HG03108 (cell line): ENCODE data around the gene ZDHHC21.

Experiments
- ATAC-seq: cut with Tn5 transposase; IDR thresholded peaks from one replicate; pipeline ENCODE4 v1.9.1; 2021; ENCODE audit warnings: moderate library complexity; ENCODE audit not compliant: unreplicated experiment

Gene ZDHHC21

GRCh38 chr9:14618836-14619420 is 74.3 kb downstream of the ZDHHC21 start:
- no peak for ATAC-seq

- peak; percentile 83 for ATAC-seq
These were observed 76.8 kb downstream of the ZDHHC21 start for GRCh38 chr9:14616188-14616982.

- ATAC-seq = no peak
These were observed 84.7 kb downstream of the ZDHHC21 start for GRCh38 chr9:14608540-14608939.

GRCh38 chr9:14597171-14597799 is 95.9 kb downstream of the ZDHHC21 start:
- ATAC-seq = no peak

GRCh38 chr9:14593406-14593805 is 99.8 kb downstream of the ZDHHC21 start:
- ATAC-seq = no peak

GRCh38 chr9:14591411-14591810 is 101.8 kb downstream of the ZDHHC21 start:
- ATAC-seq = no peak

GRCh38 chr9:14585730-14586473 is 107.3 kb downstream of the ZDHHC21 start:
- peak; percentile 99 for ATAC-seq

- no peak for ATAC-seq
These were observed 108.7 kb downstream of the ZDHHC21 start for GRCh38 chr9:14584571-14584970.

GRCh38 chr9:14578030-14578429 is 115.2 kb downstream of the ZDHHC21 start:
- ATAC-seq = no peak

GRCh38 chr9:14574173-14574572 is 119.1 kb downstream of the ZDHHC21 start:
- no peak for ATAC-seq

- no peak for ATAC-seq
These were observed 119.9 kb downstream of the ZDHHC21 start for GRCh38 chr9:14573319-14573718.

- ATAC-seq = no peak
These were observed 127.7 kb downstream of the ZDHHC21 start for GRCh38 chr9:14565352-14566016.

GRCh38 chr9:14563902-14564624 is 129.2 kb downstream of the ZDHHC21 start:
- no peak for ATAC-seq

- no peak for ATAC-seq
These were observed 131.3 kb downstream of the ZDHHC21 start for GRCh38 chr9:14561929-14562405.
